ENCODE measurements around the gene GLB1L.

The GLB1L gene

DNA sequence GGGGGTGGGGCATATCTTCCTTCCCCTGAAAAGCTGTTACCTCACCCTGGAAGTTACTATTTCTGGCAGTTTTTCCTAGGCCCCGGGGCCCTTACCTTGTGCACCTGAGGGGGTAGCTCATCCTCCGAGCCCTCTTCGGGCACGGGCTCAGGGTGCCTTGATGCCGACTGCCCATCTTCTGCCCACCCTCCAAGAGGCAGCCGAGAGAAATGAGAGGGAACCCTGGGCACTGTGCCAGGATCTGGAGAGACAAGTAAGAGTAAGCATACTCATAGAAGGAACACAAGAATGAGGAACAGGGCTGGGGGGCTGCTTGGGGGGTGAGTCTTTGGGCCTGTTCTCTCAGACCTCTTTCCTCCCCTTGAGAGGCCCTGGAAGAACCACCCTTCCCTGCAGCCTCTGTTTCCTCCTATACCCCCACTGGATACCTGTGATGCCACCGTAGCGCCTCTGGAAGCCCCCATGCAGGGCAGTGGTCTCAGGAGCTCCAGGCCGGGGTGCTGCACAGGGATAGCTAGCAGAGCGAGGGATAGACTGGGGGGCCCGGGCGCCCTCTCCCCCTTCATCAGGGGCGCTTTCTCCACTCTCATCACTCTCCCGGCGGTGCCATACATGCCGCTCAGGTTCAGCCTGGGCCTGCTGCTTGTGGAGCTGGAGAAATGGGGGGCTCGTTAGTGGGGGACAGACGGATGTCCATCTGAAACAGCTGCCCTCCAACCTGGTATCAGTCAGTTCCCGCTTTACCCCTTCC is 24.4 kb downstream of the GLB1L start:
- no peak for DNase-seq

DNA sequence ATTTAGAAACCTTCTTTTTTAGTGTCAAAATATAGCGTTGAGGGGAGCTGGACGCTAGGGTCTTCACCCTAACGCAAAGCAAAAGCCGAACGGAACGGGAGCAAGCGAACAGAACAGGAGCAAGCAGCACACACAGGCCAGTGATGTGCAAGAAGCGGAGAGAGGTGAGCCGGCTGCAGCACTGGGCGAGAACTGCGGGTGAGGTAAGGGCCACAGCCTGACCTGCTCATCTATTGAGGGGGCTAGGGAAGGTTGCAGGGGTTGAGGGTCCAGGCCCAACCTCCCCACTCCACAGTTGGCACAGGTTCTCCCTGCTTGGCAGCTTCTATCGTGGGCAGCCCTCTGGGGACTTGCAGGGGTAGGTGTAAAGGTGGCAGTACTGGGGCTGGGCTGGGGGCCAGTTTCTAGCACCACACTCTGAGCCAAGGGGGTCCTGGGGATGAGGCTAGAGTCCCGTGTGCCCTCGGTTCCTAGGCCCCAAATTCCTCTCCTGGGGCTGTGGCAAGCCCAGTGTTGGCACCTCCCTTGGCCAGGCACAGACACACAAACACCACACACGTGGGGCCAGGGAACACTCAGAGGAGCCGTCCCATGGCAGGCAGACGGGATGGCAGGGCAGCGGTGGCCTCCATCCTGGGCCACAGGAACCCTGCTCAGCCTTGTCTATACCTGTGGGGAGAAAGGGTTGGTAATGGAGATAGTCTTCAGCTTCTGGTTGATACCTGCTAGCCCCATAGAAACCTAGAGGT is 25.3 kb downstream of the GLB1L start:
- no peak for DNase-seq

DNA sequence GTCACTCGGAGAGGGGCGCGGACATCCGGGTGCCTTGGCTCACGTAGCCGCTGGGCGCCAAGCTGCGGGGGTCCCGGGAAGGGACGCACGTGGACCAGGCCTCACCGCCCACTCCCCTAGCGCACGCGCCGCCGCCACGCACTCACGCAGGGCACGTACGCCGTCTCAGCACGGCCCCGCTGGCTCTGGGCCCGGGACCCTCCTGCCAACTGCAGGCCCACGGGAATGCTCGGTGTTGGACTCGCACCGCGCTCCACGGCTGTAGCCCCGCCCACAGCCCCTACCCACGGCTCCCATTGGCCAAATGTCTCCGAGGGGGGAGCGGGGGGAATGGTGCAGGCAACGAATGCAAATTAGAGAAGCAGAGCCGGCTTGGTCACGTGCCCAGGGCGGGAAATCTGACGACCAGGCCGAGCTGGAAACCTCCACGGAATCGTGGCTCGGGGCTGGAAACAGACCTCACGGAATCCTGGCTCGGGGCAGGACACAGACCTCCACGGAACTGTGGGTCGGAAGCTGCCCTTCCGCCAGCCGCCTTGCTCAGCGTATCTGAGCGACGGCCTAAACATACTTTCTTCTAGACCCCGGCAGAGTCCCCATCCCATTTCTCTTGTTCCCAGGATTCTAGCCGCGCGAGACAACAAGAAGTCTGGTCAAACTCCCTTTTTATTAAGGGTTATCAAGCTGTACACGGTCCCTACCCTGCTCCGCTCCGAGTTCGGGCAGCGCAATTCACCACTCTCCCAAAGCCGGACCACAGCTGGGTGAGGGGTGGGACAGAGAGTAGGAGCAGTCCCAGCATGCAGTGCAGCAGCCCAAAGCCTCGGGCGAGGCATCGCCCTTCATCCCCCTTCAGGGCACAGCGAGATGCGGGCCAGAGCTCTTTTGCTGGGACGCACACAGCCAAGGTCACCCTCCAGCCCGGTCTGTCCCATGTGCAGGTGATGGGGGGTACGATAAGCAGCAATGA is 26.2 kb downstream of the GLB1L start, which contains the start of gene ABCB6:
ABCB6 (minus strand) TSS at position 227 of the 970 bp plus-strand sequence. CDS start 285 bp downstream, outside the sequence.
- DNase-seq: peak; percentile 88 to 91

DNA sequence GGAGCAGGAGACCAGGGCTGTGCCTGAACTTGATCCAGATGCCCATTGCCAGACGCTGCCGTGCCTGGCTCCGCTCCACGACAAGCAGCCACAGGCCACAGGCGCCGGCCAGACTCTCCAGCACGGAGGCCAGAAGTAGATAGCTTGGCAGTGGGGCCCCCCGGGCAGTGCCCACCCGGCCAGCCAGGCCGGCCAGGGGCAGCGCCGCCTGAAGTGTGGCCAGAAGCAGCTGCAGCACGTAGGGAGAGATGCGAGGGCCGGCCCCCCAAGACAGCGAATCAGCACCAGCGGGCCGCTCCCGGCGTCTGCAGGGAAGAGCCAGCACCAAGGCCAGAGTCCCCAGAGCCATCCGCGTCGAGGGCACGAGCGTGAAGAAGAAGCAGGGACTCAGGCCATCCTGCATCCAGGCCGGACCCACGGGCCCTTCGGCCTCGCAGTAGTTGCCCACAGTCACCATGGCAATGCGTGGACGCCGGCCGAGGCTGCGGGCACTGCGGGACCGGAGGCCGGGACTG is 27.0 kb downstream of the GLB1L start:
- DNase-seq: peak in 1 of 2 experiments; percentile 20

DNA sequence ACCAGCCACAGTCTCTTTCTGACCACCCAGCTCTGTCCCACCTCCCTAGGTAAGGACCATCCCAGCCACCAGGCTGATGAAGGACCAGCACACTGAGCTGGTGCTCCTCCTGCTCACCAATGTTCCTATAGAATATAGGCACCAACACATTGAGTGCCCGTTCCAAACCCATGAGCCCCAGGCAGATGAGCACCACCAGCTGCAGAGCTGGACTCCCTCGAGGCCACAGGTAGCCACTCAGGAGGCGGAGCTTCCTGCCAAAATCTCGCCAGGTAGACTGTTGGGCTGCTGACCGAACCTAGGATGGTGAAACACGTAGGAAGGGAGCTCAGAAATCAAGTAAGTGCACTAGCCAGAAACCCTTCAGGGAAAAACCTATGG is 28.7 kb downstream of the GLB1L start:
- no peak for DNase-seq

DNA sequence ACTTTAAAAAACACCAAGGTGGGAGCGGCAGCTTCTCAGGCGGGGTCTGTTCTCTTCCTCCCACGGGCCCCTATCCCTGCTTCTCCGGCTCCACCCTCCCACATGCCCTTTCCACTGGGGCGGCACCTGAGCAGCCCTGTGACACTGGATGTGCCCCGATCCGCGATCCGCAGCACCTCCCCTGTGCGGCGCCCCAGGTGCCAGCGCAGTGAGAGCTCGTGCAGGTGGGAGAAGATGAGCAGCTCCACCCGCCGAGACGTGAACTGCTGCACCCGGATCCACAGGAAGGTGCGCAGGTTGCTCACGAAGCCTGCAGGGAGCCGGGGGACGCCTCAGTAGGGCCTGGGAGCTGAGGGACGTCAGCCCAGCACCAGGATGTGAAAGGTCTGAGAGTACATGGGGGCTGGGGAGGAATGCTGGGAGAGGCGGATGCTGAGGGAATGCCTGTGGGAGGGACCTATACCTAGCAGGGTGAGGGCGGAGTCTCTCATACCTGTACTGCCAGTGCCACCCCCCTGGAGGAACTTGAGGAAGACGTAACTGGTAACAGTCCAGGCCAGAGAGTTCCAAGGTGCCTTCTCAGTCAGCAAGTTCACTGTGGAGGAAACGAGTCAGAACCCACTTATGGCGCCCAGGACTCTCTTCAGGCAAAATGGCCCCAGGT is 29.2 kb downstream of the GLB1L start:
- no peak for DNase-seq

DNA sequence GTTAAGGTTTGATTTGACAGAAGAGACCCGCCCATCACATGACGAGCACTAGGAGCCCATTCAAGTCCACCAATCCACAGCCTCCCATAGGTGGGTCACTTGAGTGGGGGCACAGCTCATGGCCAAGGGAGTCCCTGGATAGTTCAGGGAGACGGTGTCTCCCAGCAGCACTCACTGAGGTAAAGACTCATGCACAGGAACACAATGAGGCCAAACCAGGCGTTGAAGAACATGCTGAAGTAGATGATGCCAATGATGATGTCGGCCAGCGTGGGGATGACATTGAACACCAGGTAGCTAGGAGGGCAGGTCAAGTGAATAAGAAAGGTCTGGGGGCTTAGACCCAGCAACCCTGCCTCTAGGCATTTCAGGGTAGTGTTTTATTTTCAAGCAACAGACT is 30.5 kb downstream of the GLB1L start:
- DNase-seq: no peak

DNA sequence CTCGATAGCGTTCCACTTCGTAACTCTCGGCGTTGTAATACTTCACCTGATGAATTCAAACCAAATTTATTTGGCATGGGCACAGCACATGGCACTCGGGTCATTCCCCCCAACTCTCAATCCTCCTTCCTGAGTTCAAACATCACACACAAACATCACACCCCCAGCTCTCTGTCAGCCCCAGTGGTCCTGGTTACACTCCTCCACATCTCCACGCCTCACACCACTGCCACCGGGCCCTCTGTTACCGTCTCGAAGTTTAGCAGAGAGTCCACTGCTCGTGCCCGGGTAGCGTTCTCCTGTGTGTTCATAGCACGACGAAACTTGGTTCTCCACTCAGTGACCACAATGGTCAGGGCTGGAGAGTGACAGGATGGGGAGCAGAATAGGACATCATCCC is 31.1 kb downstream of the GLB1L start:
- no peak for DNase-seq

DNA sequence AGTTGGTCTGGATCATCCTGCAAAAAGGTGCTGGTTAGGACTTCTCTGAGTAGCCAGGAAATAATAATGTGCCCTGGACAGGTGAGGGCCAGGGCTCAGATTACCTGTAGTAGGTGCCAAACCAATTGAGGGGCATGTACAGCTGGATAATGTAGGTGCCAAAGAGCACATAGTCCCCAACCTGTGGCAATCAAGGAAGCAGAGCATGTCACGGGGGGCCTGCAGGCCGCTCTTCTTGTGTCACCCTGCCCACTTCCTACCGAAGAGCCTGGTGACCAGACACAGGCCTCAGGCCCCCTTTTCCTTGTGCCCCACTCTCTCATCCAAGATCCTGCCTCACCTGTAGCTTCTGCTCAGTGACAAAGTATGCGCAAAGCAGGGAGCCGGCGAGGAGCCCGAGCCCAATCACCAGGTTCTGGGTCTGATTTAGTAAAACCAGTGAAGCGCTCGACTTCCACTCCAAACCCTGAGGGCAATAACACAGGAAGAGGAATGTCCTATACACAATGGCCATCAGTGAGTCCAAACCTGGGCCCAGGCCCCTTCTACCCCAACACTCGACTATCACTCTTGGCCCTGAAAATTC is 31.7 kb downstream of the GLB1L start:
- no peak for DNase-seq

DNA sequence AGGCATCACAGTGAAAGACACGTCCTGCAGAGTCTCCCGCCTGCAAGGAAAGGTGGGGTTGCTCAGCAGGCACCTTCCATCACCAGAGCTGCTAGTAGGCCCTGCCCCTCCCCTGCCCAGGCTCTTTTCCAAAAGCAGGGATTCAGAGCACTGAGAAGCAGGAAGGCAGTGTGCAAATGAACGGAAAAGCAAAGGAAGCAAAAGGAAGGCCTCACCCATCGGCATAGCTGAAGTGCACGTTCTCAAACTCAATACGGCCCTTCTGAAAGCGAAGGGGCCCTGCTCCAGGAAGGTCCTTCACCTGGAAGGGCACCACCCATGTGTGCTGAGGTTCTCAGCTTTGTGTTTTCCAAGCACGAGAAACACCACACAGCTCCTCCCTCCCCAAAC is 32.2 kb downstream of the GLB1L start:
- DNase-seq: no peak

DNA sequence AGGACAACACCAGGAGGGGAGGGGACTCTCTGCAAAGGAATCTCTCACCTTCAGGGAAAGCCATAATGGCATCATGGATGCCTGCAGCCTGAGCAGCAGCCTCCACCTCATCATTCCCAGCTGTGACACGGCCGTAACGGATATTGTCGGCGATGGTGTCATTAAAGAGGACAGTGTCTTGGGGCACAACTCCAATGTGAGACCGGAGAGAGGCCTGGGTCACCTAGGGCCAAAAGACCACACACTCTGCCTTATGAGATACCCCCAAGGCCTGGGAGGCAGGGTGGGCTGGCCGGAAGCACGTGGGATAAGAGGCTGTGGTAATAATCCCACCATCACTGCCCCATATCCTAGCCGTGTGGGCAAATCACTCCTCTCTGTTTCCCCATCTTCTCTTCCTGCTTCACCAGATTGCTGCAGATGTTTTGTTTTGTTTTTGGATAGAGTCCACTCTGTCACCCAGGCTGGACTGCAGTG is 34.3 kb downstream of the GLB1L start:
- DNase-seq: no peak

DNA sequence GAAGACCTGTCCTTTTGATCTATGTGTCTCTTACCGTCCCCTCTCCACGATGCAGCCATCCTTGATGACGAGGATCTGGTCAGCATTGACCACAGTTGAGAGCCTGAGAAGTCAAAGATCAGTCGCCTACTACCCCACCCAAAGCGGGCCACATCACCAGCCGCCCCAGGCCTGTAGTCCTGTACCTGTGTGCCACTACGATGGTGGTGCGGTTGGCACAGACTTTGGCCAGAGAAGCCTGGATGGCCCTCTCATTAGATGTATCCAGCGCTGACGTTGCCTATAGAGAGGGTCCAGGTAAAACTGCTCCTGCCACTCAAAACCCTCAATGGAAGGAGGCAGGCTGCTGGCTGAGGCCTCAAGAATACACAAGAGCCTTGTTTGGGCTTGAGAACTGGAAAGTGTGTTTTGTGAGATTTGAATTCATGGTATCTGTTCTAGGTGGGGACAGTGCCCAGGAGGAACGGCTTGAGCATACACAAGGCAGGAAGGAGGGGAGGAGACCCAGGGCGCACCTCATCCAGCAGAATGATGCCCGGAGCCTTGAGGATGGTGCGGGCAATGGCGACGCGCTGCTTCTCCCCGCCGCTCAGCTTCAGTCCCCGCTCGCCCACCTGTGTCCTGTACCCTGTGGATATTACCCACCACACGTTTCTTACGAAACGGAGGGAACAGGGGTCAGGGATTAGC is 34.9 kb downstream of the GLB1L start:
- no peak for DNase-seq

DNA sequence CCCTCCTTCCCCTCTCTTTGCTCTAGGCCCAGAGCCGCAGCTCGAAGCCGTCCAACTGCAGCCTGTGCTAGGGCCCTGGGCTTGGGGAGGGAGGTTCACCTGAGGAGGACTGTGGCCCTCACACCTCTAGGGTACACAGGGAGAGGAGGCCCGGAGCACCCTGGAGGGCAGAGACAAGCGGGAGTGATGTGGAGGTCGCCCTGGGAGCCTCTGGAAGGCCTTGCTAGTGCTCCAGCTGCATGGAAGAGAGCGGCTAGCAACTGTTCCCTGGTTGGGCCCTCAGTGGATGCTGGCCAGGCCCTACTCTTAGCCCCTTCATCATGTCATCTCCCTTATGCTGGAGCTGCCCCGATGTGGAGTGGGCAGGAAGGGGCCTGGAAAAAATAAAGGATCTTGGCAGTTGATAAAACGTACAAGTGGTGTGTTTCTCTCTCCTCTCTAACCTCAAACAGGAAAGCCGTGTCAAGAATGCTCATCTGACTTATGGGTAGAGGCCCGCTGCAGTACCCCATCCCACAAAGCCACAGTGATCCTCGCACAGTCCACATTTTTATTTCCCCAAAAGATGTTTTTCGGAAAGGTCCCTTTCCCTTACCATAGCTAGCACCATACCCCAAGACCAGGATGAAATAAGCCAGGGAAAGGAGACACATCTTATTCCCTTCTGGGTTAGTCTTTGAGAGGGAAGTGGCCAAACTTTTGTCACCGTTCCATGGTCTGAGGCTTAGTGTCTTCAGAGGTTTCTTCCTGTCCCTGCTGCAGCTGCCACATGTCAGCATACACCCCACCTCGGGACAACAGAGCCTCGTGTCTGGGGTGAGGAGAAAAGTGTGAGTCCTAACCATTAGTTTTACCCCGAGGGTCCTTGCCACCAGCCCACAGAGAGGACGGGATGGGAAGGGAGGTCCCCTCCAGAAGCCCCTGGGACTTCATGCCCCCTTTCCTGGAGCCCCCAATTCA is 35.7 kb downstream of the GLB1L start:
- DNase-seq: no peak

DNA sequence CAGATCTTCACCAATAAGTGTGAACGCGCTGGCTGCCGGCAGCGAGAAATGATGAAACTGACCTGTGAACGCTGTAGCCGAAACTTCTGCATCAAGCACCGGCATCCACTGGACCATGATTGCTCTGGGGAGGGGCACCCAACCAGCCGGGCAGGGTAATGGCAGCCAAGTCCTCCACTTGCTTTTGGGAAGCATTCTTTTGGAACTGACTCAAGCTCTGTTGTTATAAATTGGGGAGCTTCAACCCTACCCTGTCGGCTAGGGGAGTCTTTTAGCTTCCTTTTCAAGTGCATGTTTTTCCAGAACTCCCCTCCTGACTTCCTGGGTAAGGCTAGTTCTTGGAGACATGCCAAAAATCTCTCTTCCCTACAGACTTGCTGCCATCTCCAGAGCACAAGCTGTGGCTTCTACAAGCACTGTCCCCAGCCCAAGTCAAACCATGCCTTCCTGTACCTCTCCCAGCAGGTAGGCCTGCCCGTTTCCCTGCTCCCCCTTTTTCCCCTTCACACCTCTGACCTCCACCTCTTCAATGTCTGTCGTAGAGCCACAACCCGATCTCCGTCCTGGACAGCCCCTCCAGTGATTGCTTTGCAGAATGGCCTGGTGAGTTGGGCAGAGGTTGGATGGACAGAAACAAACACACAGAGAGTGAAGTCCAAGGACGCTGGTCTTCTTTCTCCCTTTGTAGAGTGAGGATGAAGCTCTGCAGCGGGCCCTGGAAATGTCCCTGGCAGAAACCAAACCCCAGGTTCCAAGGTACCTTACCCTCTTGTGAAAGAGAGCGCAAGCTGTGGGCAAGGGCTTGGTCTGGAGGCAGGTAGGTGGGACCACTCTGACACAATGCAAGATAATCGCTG is 37.1 kb downstream of the GLB1L start:
- DNase-seq: no peak

DNA sequence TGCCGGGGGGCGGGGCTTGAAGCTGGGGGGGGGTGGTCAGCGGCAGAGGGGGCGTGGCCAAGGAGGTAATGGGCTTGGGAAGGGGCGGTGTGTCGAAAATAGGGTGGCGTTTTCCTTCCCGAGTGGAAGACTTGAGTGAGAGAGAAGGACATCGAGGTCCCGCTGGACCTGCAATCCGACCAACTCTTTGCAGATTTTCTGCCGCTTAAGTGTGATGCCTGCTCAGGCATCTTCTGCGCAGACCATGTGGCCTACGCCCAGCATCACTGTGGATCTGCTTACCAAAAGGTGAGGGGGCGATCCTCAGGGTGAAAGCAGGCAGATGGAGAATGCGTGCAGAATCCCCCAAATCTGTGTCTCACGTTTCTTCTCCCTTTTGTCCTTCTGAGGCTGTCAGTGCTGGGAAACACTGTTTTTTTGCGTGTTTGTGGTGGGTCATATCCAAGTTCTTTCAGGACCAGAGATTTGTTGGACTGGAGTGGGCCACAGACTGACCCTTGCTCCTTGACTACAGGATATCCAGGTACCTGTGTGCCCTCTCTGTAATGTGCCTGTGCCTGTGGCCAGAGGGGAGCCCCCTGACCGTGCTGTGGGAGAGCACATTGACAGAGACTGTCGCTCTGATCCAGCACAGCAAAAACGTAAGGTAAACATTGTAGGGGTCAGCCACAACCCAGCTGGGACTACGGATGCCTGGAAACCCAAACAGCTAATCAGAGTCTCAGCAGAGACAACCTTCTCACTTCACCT is 37.9 kb downstream of the GLB1L start:
- DNase-seq: no peak

DNA sequence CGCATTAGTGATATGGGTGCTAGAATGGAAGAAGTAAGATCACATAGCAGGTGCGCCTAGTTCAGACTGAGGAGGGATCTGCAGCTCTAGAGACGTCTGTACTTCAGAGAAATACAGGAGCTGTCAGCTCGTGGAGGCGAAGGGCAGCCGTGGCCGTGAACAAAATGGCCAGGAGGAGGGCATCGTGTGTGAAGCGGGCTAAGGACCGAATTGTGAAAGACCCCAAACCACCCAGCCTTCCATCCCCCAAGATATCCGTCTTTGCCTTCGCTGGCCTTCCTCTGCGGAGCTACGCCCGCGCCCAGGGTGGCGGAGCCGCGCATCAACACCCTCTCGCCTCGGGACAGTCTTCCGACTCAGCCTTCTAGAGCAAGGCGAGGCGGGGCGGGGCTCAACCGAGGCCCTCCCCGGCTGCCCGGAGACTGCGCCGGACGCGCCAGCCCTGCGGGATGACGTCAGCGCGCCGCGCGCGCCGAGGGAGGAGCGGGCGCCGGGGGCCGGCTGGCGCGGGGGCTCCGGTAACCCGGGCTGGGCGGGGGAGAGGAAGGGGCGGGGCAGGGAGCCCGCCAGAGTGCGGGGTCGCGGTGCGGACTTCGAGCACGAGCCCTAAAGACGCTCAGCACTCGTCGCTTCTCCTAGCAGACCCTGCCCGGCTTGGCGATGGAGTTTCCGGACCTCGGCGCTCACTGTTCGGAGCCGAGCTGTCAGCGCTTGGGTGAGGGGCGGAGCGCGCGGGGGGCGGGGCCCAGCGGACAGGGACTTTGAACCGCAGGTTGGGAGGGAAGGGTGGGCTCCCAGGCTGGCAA is 38.7 kb downstream of the GLB1L start, which contains the start of gene ZFAND2B:
ZFAND2B (plus strand) TSS at position 455 of the 806 bp plus-strand sequence; CDS start at position 661, 206 bp downstream.
- peak; percentile 93 to 97 for DNase-seq

DNA sequence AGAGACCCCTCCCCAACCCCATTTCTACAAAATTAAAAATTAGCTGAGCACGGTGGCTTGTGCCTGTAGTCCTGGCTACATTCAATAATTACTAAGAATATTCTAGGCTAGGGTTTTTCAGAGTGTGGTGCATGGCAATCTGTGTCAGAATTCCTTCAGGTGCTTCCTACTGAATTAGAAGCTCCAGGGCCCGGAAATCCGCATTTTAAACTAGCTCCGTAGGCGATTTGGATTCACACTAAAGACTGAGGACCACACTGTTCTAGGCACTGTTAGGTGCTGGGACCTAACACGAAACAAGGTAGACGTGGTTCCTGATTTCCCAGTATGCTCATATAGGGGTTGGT is 39.3 kb downstream of the GLB1L start:
- DNase-seq: no peak
